ENCODE measurements around the gene VPS9D1.

Gene VPS9D1

GRCh38 chr16:89720813-89721545, at the start of gene VPS9D1, which contains the start of gene ZNF276:
Gene VPS9D1, minus strand, starts transcription at chr16:89720898. Its CDS starts 37 bp downstream, at chr16:89720861.
Gene ZNF276, plus strand, starts transcription at chr16:89721537. Its CDS starts 104 bp downstream, at chr16:89721641.
- DNase-seq: peak; percentile 74 to 88
- H3K27me3 ChIP-seq: peaks cover 0 to 2% of the 10 kb centered on the region in 2 donors
- peak within 1 kb of the TSS; percentile 98 to 99 for H3K27ac ChIP-seq
- no peaks in the 10 kb centered on the region for H3K9me3 ChIP-seq
- TF ChIP-seq CTCF (IDR thresholded peaks at IDR 0.05): no peak
- H3K4me3 ChIP-seq: peak within 1 kb of the TSS; percentile 89 to 99
- intact Hi-C loops (cut with DNase I; ENCODE audit: low total_unique reads): no loop called here
- peaks cover 9 to 35% (median 30%) of the 10 kb centered on the region in 4 donors for H3K4me1 ChIP-seq
- peaks cover 10 to 41% (median 22%) of the 10 kb centered on the region in 3 donors for H3K36me3 ChIP-seq

GRCh38 chr16:89770367-89770766, 49.7 kb upstream of the VPS9D1 start:
- peaks cover 0 to 13% (median 0%) of the 10 kb centered on the region in 3 donors for H3K36me3 ChIP-seq
- DNase-seq: no peak
- TF ChIP-seq CTCF (IDR thresholded peaks at IDR 0.05): no peak
- no peak overlapping the region for H3K27ac ChIP-seq
- no peak overlapping the region for H3K4me3 ChIP-seq
- no peaks in the 10 kb centered on the region for H3K27me3 ChIP-seq
- no peaks in the 10 kb centered on the region for H3K4me1 ChIP-seq
- intact Hi-C loops (cut with DNase I; ENCODE audit: low total_unique reads): no loop called here
- H3K9me3 ChIP-seq: no peaks in the 10 kb centered on the region

GRCh38 chr16:89765292-89765830, 44.7 kb upstream of the VPS9D1 start:
- no peak for DNase-seq
- no peaks in the 10 kb centered on the region for H3K27me3 ChIP-seq
- peaks cover 0 to 9% (median 0%) of the 10 kb centered on the region in 3 donors for H3K36me3 ChIP-seq
- intact Hi-C loops (cut with DNase I; ENCODE audit: low total_unique reads): no loop called here
- H3K9me3 ChIP-seq: no peaks in the 10 kb centered on the region
- H3K4me3 ChIP-seq: no peak overlapping the region
- no peak for TF ChIP-seq CTCF (IDR thresholded peaks at IDR 0.05)
- no peak overlapping the region for H3K27ac ChIP-seq
- no peaks in the 10 kb centered on the region for H3K4me1 ChIP-seq

- no peak for TF ChIP-seq CTCF (IDR thresholded peaks at IDR 0.05)
- intact Hi-C loops (cut with DNase I; ENCODE audit: low total_unique reads): no loop called here
- H3K27me3 ChIP-seq: no peaks in the 10 kb centered on the region
- no peaks in the 10 kb centered on the region for H3K4me1 ChIP-seq
- no peak overlapping the region for H3K27ac ChIP-seq
- peaks cover 0 to 3% (median 0%) of the 10 kb centered on the region in 3 donors for H3K36me3 ChIP-seq
- H3K9me3 ChIP-seq: no peaks in the 10 kb centered on the region
- peak overlapping the region in 1 of 2 donors; percentile 12 for H3K4me3 ChIP-seq
- DNase-seq: peak; percentile 55 to 76
These were observed 44.1 kb upstream of the VPS9D1 start for GRCh38 chr16:89764711-89765201.

GRCh38 chr16:89761304-89761922, 40.7 kb upstream of the VPS9D1 start:
- Histone ChIP-seq H3K9me3 (no peaks in the 10 kb centered on the region), H3K4me1 (no peaks in the 10 kb centered on the region), H3K4me3 (no peak overlapping the region), H3K27ac (no peak overlapping the region), H3K36me3 (no peaks in the 10 kb centered on the region), H3K27me3 (no peaks in the 10 kb centered on the region)
- intact Hi-C loops (cut with DNase I; ENCODE audit: low total_unique reads): no loop called here
- no peak for TF ChIP-seq CTCF (IDR thresholded peaks at IDR 0.05)
- no peak for DNase-seq

Measured in tibial artery (tissue), 4 donors.